CMK (cell line): ENCODE data around the gene EPHA1.

Experiments used
- DNase-seq: peaks from one replicate; pipeline ENCODE4 v3.0.0-alpha.2; 2010; ENCODE audit warnings: low read depth

The EPHA1 gene

GRCh38 chr7:143372070-143372469, 36.6 kb downstream of the EPHA1 start:
- DNase-seq, result no peak

- DNase-seq, result no peak
These were observed 38.7 kb downstream of the EPHA1 start for GRCh38 chr7:143369678-143370651.

GRCh38 chr7:143368387-143368786, 40.3 kb downstream of the EPHA1 start:
- no peak for DNase-seq

GRCh38 chr7:143367972-143368371, 40.7 kb downstream of the EPHA1 start:
- no peak for DNase-seq

- DNase-seq, result no peak
These were observed 45.4 kb downstream of the EPHA1 start for GRCh38 chr7:143363016-143363937.

GRCh38 chr7:143362131-143363015, 46.3 kb downstream of the EPHA1 start, which contains the start of gene FAM131B:
TSS of gene FAM131B (minus strand) at chr7:143362713. CDS start at chr7:143362603, 110 bp downstream.
- no peak for DNase-seq

GRCh38 chr7:143361552-143362130, 47.0 kb downstream of the EPHA1 start:
- no peak for DNase-seq

- DNase-seq, result no peak
These were observed 47.7 kb downstream of the EPHA1 start for GRCh38 chr7:143360788-143361551.

- DNase-seq, result no peak
These were observed 48.8 kb downstream of the EPHA1 start for GRCh38 chr7:143359771-143360353.

GRCh38 chr7:143358626-143359025, 50.0 kb downstream of the EPHA1 start:
- DNase-seq, result no peak

GRCh38 chr7:143356414-143357050, 52.1 kb downstream of the EPHA1 start:
- no peak for DNase-seq

- no peak for DNase-seq
These were observed 52.9 kb downstream of the EPHA1 start for GRCh38 chr7:143355450-143356385.

GRCh38 chr7:143354965-143355364, 53.7 kb downstream of the EPHA1 start:
- no peak for DNase-seq

GRCh38 chr7:143354376-143354775, 54.3 kb downstream of the EPHA1 start:
- DNase-seq, result no peak

- no peak for DNase-seq
These were observed 56.1 kb downstream of the EPHA1 start for GRCh38 chr7:143352531-143353002.

GRCh38 chr7:143351574-143351973, 57.1 kb downstream of the EPHA1 start:
- no peak for DNase-seq

GRCh38 chr7:143351060-143351459, 57.6 kb downstream of the EPHA1 start:
- DNase-seq, result no peak

- no peak for DNase-seq
These were observed 60.7 kb downstream of the EPHA1 start for GRCh38 chr7:143347950-143348349.
